Right forelimb (tissue), 1 donor: ENCODE measurements around the gene HSFX4.
"Not testable (repeated sequence)": the region's sequence is repeated elsewhere in the genome, so short reads cannot be mapped to it uniquely, and the experiment has no call there.

Experiments used
- DNase-seq: peaks from one replicate; pipeline ENCODE4 v3.0.0-alpha.2; 2018

HSFX4 gene

DNA sequence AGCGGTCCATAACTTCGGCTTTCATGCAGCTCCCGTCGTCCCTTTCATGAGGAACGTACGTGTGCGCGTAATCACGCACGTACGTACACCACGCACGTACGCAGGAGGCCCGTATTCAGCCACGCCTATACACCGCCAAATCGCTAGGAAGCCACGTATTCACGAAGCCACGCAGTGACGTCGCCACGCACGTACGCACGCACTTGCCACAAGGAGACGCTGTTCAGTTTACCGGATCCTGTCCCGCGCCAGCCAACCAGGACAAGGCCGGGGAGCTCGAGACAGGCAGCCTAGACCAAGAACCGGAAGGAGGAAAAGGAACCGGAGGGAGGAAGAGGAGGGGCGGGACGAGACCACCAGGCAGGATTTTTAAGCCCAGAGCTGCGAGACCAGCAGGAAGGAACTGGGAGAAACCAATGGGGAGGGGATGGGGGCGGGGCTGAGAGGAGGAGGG, 9.1 kb downstream of the HSFX4 start, which contains the start of gene EOLA2:
Gene EOLA2, minus strand, starts transcription at position 65 of the 454 bp plus-strand sequence. CDS start 4,617 bp downstream, outside the sequence.
- DNase-seq: peak; percentile 93

DNA sequence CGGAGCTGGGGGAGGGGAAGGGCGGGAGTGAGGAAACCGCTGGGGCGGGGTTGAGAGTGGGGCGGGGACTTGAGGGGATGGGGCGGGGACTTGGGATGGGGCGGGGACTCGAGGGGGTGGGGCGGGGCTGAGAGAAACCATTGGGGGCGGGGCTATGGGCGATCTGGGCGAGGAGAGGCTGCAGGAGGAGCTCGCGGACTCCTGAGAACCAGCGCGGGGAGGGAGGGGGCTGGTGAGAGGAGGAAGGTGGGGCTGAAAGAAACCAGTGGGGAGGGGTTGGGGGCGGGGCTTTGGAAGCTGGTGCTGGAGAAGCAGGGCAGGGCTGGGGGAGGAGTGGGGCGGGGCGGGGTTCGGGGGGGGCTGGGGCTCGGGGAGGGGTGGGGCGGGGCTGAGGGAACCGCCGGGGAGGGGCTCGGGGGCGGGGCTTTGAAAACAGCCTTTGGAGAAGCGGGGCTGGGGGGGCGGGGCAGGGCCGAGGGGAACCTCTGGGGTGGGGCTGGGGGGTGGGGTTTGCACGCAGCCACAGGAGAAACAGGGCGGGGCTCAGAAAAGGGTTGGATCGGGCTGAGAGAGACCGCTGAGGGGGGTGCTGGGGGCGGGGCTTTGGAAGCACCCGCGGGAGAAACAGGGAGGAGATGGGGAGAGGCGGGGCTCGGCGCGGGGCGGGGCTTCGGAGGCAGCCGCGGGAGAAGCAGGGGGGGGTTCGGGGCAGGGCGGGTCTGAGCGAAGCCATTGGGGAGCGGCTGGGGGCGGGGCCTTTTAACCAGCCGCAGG, 9.7 kb downstream of the HSFX4 start:
- DNase-seq: peak; percentile 94

DNA sequence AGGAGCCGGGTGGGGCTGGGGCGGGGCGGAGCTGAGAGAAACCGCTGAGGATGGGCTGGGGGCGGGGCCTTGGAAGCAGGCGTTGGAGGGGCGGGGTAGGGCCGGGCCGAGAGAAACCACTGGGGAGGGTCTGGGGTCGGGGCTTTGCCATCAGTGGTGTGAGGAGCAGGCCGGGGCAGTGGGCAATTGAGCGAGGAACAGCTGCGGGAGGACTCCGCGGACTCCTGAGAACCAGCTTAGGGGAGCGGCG, 10.2 kb downstream of the HSFX4 start:
- DNase-seq: no peak

- peak; percentile 93 for DNase-seq
Observed at GRCh38 chrX:149939905-149940673, 10.7 kb downstream of the HSFX4 start.

DNA sequence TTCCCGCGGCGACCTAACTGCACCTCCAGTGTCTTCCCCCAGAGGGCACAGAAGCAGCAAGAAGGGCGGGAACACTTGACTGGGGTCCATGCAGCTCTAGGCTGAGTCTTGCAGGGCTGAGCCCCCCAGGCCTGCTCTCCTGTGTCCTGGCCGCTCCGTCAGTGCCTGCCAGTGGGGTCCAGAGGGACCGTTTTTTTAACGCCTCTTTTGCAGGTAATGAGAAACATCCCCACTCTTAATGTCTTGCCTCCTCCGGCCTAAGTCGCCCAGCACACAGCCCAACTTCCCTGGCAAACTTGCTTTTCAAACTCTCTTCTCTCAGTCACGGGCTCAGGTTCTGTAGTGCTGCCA, 11.3 kb downstream of the HSFX4 start:
- not testable (repeated sequence) for DNase-seq

GRCh38 chrX:149945087-149945670, 15.8 kb downstream of the HSFX4 start:
- not testable (repeated sequence) for DNase-seq

DNA sequence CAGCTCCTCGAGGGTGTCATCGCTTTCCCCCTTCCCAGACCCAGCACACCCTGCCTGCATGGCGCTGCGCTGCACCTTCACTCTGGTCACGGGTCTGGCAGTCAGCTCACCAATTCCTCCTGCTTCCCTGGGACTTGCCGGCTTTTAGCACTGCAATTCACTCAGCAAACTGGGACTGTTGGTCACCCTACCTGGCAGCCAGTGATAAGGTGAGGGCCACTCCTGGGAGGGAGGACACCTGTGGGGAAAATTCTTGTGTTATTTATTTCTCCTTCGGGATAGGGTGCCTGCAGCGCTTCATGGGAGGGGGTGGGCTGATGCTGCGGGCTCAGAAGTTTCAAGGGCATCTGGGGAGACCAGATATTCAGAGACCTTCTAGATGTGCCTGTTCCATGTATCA, 16.4 kb downstream of the HSFX4 start:
- not testable (repeated sequence) for DNase-seq

DNA sequence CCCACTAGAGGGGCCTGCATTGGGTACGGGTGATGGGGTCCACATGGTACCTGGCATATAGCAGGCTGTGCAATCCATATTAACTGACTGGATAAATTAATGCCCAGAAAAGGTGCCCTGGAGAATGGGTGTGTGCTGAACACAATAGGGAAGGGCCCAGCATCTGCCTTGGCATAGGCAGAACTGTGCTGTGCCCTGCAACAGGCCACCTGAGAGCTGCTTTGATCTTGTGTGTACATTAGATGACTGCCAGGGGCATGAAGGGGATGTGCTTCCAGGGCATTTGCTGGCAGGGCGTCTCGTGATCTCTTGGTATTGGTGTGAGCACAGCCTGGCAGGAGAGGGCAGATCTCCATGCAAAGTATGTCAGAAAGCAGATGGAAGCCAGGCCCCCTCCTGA, 17.6 kb downstream of the HSFX4 start:
- not testable (repeated sequence) for DNase-seq

- no peak for DNase-seq
Observed at GRCh38 chrX:149948016-149948415, 18.6 kb downstream of the HSFX4 start.

DNA sequence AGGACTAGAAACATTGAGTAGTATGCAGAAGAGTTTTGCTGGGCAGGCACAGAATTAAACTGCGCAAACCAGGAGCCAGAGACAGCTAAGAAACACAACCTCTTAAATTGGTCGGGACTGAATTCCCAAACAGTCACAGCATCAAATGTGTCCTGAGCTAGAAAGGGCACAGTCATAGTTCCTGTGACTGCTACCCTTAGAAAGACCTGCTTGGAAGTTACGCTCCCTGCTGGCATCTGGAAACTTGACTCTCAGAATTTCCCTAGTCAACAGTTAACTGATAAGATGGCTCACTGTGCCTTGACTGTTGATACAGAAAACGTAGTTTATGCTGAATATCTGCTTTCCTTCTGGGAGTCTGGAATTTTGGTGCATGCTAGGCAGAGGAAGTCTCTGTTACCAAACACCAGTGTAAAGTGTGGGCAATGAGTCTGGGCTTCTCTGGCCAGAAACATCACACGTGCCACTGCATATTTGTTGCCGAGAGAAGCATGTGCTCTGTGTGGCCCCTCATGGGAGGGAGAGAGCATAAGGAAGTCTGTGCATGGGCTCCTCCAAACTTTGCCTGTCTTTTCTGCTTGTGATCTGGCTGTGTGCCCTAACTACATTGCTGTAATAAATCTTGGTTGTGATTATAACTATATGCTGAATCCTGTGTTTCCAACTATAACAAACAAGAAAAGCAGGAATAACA, 20.5 kb downstream of the HSFX4 start:
- DNase-seq: no peak

- DNase-seq: no peak
Observed at GRCh38 chrX:149950681-149951080, 21.3 kb downstream of the HSFX4 start.

DNA sequence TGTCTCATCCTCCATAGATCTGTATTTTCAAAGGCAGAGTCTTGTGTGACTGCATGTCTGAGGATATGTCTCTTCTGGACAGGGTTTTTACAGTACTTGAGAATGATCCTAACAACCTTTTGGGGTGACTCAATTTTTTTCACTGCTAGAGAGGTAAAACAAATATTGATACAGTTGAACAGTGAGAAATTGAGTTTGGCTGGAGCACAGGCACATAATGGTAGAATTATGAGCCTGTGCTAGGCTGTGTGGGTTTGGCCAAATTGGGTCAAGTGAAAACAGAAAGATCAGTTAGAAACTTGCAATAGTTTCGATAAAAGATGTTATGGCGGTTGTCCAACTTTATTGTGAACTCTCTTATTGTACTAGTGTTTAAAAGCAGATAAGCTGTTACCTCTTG, 32.2 kb downstream of the HSFX4 start:
- no peak for DNase-seq

- DNase-seq: no peak
Observed at GRCh38 chrX:149962010-149962409, 32.6 kb downstream of the HSFX4 start.

DNA sequence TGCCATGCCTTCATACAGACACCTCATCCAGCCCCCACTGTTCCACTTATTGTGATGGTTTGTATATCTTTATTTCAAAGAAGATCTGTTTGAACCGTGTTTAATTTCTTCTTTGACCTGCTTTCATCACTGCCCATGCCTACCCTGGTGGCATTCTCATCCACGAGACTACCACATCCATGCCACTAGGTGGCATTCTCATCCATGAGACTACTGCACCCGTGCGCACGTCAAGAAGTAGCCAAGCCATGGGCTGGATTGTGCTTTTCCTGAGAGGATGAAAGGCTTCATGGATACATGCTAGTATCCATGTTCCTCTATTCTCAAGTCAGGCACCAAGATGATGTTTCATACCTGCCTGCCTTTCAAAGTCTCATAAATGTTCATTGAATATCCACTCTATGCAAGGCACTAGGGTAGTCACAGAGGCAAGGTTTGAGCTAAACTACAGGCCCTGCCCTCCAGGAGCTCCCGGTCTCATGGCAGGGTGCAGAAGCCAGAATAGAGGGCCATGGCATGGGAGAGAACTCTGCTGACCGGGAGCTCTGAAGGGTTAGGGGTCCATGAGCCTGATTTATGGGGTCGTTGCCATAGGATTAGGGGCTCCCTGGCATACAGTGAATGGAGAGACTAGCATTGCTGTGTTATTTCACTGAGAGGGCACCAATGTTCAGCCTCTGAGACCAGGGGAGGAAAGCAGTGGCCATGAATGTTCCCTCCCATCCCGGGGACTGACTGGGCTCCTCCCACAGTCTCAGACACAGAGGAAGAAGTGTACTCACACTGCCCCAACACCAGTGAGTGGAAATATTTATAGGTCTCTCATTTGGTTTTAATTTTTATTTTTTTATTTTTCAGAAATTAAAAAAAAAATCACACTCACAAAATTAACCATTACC, 33.7 kb downstream of the HSFX4 start:
- peak; percentile 51 for DNase-seq

DNA sequence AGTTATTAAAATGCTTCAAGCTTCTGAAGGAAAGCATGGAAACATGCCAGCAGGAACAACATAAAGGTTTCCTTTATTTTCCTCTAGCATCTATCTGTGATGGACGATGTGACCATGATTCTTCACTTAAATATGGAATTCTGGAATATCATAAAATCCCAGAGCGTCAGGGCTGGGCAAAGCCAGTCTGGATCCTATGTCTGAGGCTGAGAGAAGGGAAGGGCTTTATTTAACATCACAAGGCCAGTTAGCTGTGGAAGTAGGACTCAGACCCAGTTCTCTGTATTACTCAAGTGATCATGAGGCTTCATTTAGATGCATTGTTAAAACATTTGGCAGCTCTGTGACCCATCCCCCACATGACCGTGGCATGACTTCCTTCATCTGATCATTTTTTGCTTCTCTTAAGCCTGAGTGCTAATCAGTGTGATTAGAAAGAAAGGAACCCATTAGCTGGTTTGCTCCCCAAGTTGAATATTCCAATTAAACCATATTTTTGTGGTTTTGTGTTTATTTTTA, 49.8 kb downstream of the HSFX4 start:
- no peak for DNase-seq
